Neuron (in vitro differentiated cells): ENCODE measurements around the gene RABL3.
"Not testable (repeated sequence)": the region's sequence is repeated elsewhere in the genome, so short reads cannot be mapped to it uniquely, and the experiment has no call there.

Experiments used
- H2AFZ ChIP-seq: one replicate; pipeline ENCODE4 v1.6.1; 2013; ENCODE audit warnings: low read depth, mild to moderate bottlenecking, inconsistent platforms, low read length, moderate library complexity
- H3K27me3 ChIP-seq: one replicate; pipeline ENCODE4 v1.6.1; 2013; ENCODE audit warnings: low read length; ENCODE audit not compliant: insufficient read depth
- H3K36me3 ChIP-seq: one replicate; pipeline ENCODE4 v1.6.1; 2013; ENCODE audit warnings: low read length; ENCODE audit not compliant: insufficient read depth
- H3K4me1 ChIP-seq: one replicate; pipeline ENCODE4 v1.6.1; 2013; ENCODE audit warnings: low read length; ENCODE audit not compliant: insufficient read depth
- H3K4me3 ChIP-seq: 2 replicates; pipeline ENCODE4 v1.5.1; 2013; ENCODE audit warnings: mild to moderate bottlenecking, low read length, moderate library complexity
- H3K9me3 ChIP-seq: one replicate; pipeline ENCODE4 v1.6.1; 2013; ENCODE audit warnings: low read length

The RABL3 gene

GRCh38 chr3:120648290-120648689 lies 94.0 kb downstream of the RABL3 start:
- no peaks in the 10 kb centered on the region for H3K9me3 ChIP-seq
- no peak overlapping the region for H3K4me3 ChIP-seq
- H3K4me1 ChIP-seq, result no peaks in the 10 kb centered on the region
- H3K36me3 ChIP-seq, result no peaks in the 10 kb centered on the region
- no peak overlapping the region for H2AFZ ChIP-seq
- no peaks in the 10 kb centered on the region for H3K27me3 ChIP-seq

DNA sequence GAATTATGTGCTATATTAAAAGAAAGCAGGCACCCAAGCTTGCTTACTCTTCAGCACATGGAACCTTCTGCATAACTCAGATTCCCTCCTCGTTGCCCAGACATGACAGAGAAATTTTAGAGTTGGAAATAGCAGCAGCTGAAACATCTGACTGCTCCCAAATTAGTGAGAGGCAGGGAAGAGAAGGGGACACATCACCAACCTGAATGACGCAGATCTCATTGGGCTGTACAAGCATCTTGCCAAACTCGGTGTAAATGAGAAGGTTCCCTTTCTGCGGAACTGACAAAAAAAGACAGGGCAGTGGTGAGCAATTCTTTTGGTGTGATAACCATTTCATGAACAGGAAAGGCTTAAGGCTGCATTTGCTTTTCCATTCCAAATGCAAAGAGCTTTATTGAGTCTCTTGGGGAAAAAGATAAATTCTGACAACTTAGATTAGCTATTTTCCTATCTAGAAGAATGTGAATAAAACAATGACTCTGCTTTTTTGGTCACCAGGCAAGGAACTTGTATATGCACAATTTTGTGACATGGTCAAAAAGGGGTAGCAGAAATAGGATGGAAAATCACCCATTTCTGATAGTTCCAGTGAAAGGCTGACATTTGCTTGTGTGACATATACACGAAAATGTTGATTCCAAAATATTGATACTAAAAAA lies 95.4 kb downstream of the RABL3 start:
- no peaks in the 10 kb centered on the region for H3K4me1 ChIP-seq
- H2AFZ ChIP-seq, result no peak overlapping the region
- H3K27me3 ChIP-seq, result no peaks in the 10 kb centered on the region
- H3K9me3 ChIP-seq, result no peaks in the 10 kb centered on the region
- H3K36me3 ChIP-seq, result no peaks in the 10 kb centered on the region
- no peak overlapping the region for H3K4me3 ChIP-seq

- no peak overlapping the region for H2AFZ ChIP-seq
- H3K4me1 ChIP-seq, result no peaks in the 10 kb centered on the region
- no peaks in the 10 kb centered on the region for H3K27me3 ChIP-seq
- no peaks in the 10 kb centered on the region for H3K9me3 ChIP-seq
- no peak overlapping the region for H3K4me3 ChIP-seq
- H3K36me3 ChIP-seq, result no peaks in the 10 kb centered on the region
Observed at GRCh38 chr3:120645083-120645845, 97.1 kb downstream of the RABL3 start.

GRCh38 chr3:120642368-120642948 lies 99.9 kb downstream of the RABL3 start:
- Histone ChIP-seq H3K9me3 (no peaks in the 10 kb centered on the region), H3K4me3 (no peak overlapping the region), H3K4me1 (no peaks in the 10 kb centered on the region), H2AFZ (no peak overlapping the region), H3K27me3 (no peaks in the 10 kb centered on the region), H3K36me3 (no peaks in the 10 kb centered on the region)

DNA sequence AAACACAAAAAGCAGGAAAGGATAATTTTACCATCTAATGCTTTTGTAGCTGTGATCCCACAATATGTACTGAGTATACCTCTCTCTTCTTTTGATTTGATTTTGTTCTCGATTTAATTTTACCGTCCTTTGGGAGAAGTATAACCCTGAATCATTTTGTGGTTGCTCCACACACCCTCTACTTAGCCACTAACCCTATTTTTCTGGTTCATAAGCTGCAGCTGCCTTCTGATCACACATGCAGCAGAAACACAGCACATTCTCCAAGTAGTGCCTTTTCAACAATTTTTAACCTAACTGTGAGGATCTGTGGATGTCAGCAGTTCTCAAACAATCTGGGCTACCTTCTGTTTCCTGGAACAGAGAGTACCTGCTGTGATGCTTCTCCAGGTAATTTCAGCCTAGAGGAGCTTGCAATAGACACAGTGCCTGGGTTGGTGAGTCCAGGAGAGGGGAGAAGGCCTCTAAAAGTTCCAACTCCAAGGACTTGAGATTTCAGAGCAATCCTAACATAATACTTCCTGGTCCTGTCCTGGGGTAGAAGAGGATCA lies 100.5 kb downstream of the RABL3 start:
- H3K9me3 ChIP-seq, result no peaks in the 10 kb centered on the region
- no peaks in the 10 kb centered on the region for H3K27me3 ChIP-seq
- peaks cover 1% of the 10 kb centered on the region for H3K4me1 ChIP-seq
- H3K4me3 ChIP-seq, result no peak overlapping the region
- H2AFZ ChIP-seq, result no peak overlapping the region
- H3K36me3 ChIP-seq, result no peaks in the 10 kb centered on the region

DNA sequence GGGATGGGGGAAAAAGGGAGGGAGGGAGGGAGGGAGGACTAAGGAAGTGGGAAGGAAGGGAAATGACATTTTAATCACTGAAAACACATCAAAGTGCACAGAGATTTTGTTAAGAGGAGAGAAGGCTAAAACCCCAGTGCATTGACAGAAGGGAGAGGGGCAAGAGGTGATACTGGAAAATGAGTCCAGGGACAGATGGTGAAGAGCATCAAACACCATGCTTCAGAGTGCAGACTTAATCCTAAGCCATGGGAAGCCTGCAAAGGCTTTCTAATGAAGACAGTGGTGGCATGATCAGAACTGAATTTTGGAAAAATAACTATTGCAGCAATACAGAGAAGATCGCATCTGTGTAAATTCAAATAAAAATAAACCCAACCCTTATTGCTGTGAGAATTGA lies 102.1 kb downstream of the RABL3 start:
- H3K9me3 ChIP-seq, result no peaks in the 10 kb centered on the region
- H3K4me1 ChIP-seq, result peaks cover 9% of the 10 kb centered on the region
- no peaks in the 10 kb centered on the region for H3K27me3 ChIP-seq
- no peak overlapping the region for H2AFZ ChIP-seq
- H3K36me3 ChIP-seq, result no peaks in the 10 kb centered on the region
- no peak overlapping the region for H3K4me3 ChIP-seq

GRCh38 chr3:120638820-120639219 lies 103.5 kb downstream of the RABL3 start:
- not testable (repeated sequence) for H3K9me3 ChIP-seq, H3K27me3 ChIP-seq, H3K36me3 ChIP-seq, H3K4me3 ChIP-seq, H3K4me1 ChIP-seq, H2AFZ ChIP-seq

DNA sequence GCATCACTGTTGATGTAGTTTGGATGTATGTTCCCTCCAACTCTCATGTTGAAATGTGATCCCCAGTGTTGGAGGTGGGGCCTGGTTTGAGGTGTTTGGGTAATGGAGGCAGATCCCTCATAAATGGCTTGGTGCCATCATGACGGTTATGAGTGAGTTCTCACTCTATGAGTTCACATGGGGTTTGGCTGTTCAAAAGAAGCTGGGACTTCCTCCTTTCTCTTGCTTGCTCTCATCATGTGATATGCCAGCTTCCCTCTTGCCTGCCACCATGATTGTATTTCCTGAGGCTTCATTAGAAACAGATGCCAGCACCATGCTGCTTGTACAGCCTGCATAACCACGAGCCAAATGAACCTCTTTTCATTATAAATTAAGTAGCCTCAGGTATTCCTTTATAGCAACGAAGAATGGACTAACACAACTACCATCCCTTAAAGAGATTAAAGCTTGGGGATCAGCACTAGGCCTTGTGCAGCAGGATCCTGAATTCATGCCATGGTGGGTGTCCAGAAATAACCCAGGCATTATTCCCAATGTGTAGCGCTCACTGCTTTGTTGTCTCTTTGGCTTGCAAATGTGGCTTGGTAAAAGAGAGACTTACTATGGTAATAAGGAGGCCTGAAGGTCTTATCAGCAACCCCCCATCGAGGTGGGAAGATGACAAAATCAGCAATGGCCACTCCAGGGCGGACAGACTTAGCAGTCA lies 104.3 kb downstream of the RABL3 start:
- no peaks in the 10 kb centered on the region for H3K9me3 ChIP-seq
- no peaks in the 10 kb centered on the region for H3K36me3 ChIP-seq
- no peak overlapping the region for H3K4me3 ChIP-seq
- no peaks in the 10 kb centered on the region for H3K27me3 ChIP-seq
- H3K4me1 ChIP-seq, result peaks cover 9% of the 10 kb centered on the region
- H2AFZ ChIP-seq, result no peak overlapping the region

GRCh38 chr3:120636795-120637401 lies 105.4 kb downstream of the RABL3 start:
- H3K4me1 ChIP-seq, result peaks cover 9% of the 10 kb centered on the region
- no peak overlapping the region for H2AFZ ChIP-seq
- H3K27me3 ChIP-seq, result no peaks in the 10 kb centered on the region
- no peaks in the 10 kb centered on the region for H3K36me3 ChIP-seq
- no peaks in the 10 kb centered on the region for H3K9me3 ChIP-seq
- no peak overlapping the region for H3K4me3 ChIP-seq
